Upper lobe of right lung (tissue), 1 donor: ENCODE results near the gene HDAC4. TPM values are rescaled to one million over a fixed set of nuclear protein-coding genes. Genes with fewer than 3 reads are reported as not detected.

Experiments
- ATAC-seq: fragments of 200-7000 bp; cut with Tn5 transposase; one replicate; pipeline ENCODE4 v1.9.1; 2020; ENCODE audit warnings: mild to moderate bottlenecking, moderate library complexity
- DNase-seq: peaks from one replicate; pipeline ENCODE4 v3.0.0-alpha.2; 2020
- H3K27ac ChIP-seq: fragments of 200-600 bp; one replicate; pipeline ENCODE4 v1.8.0; 2022
- H3K27me3 ChIP-seq: fragments of 200-600 bp; one replicate; pipeline ENCODE4 v1.8.0; 2022; ENCODE audit warnings: mild to moderate bottlenecking
- H3K36me3 ChIP-seq: fragments of 200-600 bp; one replicate; pipeline ENCODE4 v1.8.0; 2022
- H3K4me1 ChIP-seq: fragments of 200-600 bp; one replicate; pipeline ENCODE4 v1.8.0; 2022
- H3K4me3 ChIP-seq: fragments of 200-600 bp; one replicate; pipeline ENCODE4 v1.8.0; 2022; ENCODE audit warnings: mild to moderate bottlenecking
- H3K9me3 ChIP-seq: fragments of 200-600 bp; one replicate; pipeline ENCODE4 v1.8.0; 2022
- intact Hi-C: fragments of 100-400 bp; cut with DNase I; formaldehyde crosslinking; loops from one replicate; pipeline ENCODE4 v1.11.0; 2022
- total RNA-seq: library from RNA; stranded (reverse); fragmentation: NEBNext Ultra II Directional; extraction: Animal tissue kit (Norgen Biotek cat#: 25700); gene quantifications from one replicate; pipeline ENCODE4 v1.2.1, GENCODE V29; 2021
- TF ChIP-seq, protein P1 (sequence below): fragments of 200-600 bp; IDR thresholded peaks from one replicate; pipeline ENCODE4 v1.8.0; 2022; ENCODE audit warnings: antibody characterized with exemption
- donor health status: DM: no; HTN: yes; CAD: no; lungs with severe emphysema.

Gene HDAC4
- total RNA-seq, 1 donor from 2014 or later, result 44.1 TPM

- intact Hi-C loops, result no loop called here
- Histone ChIP-seq H3K4me1 (no peaks in the 10 kb centered on the region), H3K9me3 (no peaks in the 10 kb centered on the region), H3K4me3 (no peak overlapping the region), H3K36me3 (peaks cover 36% of the 10 kb centered on the region), H3K27ac (no peak overlapping the region), H3K27me3 (no peaks in the 10 kb centered on the region)
- no peak for DNase-seq
- TF ChIP-seq, protein P1, sequence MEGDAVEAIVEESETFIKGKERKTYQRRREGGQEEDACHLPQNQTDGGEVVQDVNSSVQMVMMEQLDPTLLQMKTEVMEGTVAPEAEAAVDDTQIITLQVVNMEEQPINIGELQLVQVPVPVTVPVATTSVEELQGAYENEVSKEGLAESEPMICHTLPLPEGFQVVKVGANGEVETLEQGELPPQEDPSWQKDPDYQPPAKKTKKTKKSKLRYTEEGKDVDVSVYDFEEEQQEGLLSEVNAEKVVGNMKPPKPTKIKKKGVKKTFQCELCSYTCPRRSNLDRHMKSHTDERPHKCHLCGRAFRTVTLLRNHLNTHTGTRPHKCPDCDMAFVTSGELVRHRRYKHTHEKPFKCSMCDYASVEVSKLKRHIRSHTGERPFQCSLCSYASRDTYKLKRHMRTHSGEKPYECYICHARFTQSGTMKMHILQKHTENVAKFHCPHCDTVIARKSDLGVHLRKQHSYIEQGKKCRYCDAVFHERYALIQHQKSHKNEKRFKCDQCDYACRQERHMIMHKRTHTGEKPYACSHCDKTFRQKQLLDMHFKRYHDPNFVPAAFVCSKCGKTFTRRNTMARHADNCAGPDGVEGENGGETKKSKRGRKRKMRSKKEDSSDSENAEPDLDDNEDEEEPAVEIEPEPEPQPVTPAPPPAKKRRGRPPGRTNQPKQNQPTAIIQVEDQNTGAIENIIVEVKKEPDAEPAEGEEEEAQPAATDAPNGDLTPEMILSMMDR, result no peak
- ATAC-seq, result no peak
Observed at GRCh38 chr2:239122421-239123110, 278.3 kb downstream of the HDAC4 start.

- Histone ChIP-seq H3K9me3 (no peaks in the 10 kb centered on the region), H3K27me3 (no peaks in the 10 kb centered on the region), H3K4me3 (no peak overlapping the region), H3K27ac (peak overlapping the region; percentile 51), H3K4me1 (no peaks in the 10 kb centered on the region), H3K36me3 (peaks cover 27% of the 10 kb centered on the region)
- no peak for DNase-seq
- no peak for ATAC-seq
- intact Hi-C loops, result no loop called here
- TF ChIP-seq, protein P1, result no peak
Observed at GRCh38 chr2:239121600-239122012, 279.2 kb downstream of the HDAC4 start.

DNA sequence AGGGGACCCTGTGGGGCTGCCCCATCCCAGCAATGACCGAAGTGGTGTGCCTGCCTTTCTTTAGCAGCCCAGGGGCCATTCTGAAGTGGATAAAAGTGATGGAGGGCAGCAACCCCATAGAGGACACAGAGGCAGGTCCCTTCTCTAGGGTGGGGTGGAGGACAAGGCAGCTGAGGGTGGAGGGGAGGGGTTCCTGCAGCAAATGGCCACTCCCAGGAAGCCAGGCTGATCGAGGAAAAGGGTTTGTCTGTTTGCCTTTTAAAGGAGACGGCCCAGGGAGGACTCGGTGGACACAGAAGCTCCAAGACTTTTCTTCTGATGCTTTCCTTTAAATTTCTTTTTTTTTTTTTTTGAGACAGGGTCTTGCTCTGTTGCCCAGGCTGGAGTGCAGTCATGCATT is 280.2 kb downstream of the HDAC4 start:
- ATAC-seq (peak; percentile 15), DNase-seq (no peak)
- Histone ChIP-seq H3K4me3 (no peak overlapping the region), H3K4me1 (no peaks in the 10 kb centered on the region), H3K9me3 (no peaks in the 10 kb centered on the region), H3K27me3 (no peaks in the 10 kb centered on the region), H3K27ac (peak overlapping the region; percentile 51), H3K36me3 (peaks cover 17% of the 10 kb centered on the region)
- TF ChIP-seq, protein P1, result no peak
- intact Hi-C loops, result no loop called here

- ATAC-seq, result no peak
- H3K9me3 ChIP-seq, result no peaks in the 10 kb centered on the region
- intact Hi-C loops, result no loop called here
- no peak overlapping the region for H3K27ac ChIP-seq
- H3K36me3 ChIP-seq, result peaks cover 7% of the 10 kb centered on the region
- H3K27me3 ChIP-seq, result no peaks in the 10 kb centered on the region
- TF ChIP-seq, protein P1, result no peak
- no peak for DNase-seq
- H3K4me1 ChIP-seq, result peaks cover 4% of the 10 kb centered on the region
- no peak overlapping the region for H3K4me3 ChIP-seq
Observed at GRCh38 chr2:239119346-239120126, 281.3 kb downstream of the HDAC4 start.

- intact Hi-C loops, result no loop called here
- no peaks in the 10 kb centered on the region for H3K9me3 ChIP-seq
- H3K4me1 ChIP-seq, result peaks cover 12% of the 10 kb centered on the region
- DNase-seq, result no peak
- ATAC-seq, result no peak
- no peaks in the 10 kb centered on the region for H3K36me3 ChIP-seq
- no peaks in the 10 kb centered on the region for H3K27me3 ChIP-seq
- no peak overlapping the region for H3K27ac ChIP-seq
- H3K4me3 ChIP-seq, result no peak overlapping the region
- TF ChIP-seq, protein P1, result no peak
Observed at GRCh38 chr2:239118675-239119211, 282.1 kb downstream of the HDAC4 start.
